MM.1S (cell line): ENCODE data around the gene SDC1.

Experiments
- DNase-seq: peaks from one replicate; pipeline ENCODE4 v3.0.0-alpha.2; 2015
- H2AFZ ChIP-seq: fragments of 300-600 bp; sonication (generic); 2 replicates; pipeline ENCODE4 v1.6.0; 2016; ENCODE audit warnings: antibody characterized with exemption, low read length
- H3F3A ChIP-seq: fragments of 300-600 bp; sonication (generic); 2 replicates; pipeline ENCODE4 v1.6.1; 2016; ENCODE audit warnings: mild to moderate bottlenecking, antibody characterized with exemption, low read length, moderate library complexity, mixed read lengths; ENCODE audit not compliant: insufficient read depth
- H3K27ac ChIP-seq: fragments of 300-600 bp; sonication (generic); 2 replicates; pipeline ENCODE4 v1.5.1; 2016; ENCODE audit warnings: mild to moderate bottlenecking, low read length
- H3K27me3 ChIP-seq: fragments of 300-600 bp; sonication (generic); replicated peaks from 2 replicates; pipeline ENCODE4 v1.6.0; 2016; ENCODE audit warnings: low read length; ENCODE audit not compliant: insufficient read depth
- H3K36me3 ChIP-seq: fragments of 300-600 bp; sonication (generic); replicated peaks from 2 replicates; pipeline ENCODE4 v1.6.1; 2016; ENCODE audit warnings: mild to moderate bottlenecking, low read length, mixed read lengths; ENCODE audit not compliant: insufficient read depth
- H3K4me1 ChIP-seq: fragments of 300-600 bp; sonication (generic); 2 replicates; pipeline ENCODE4 v1.6.1; 2016; ENCODE audit warnings: low read length, mixed read lengths
- H3K4me2 ChIP-seq: fragments of 300-600 bp; sonication (generic); 2 replicates; pipeline ENCODE4 v1.6.0; 2016; ENCODE audit warnings: low read depth, low read length
- H3K4me3 ChIP-seq: fragments of 300-600 bp; sonication (generic); 2 replicates; pipeline ENCODE4 v1.5.1; 2016; ENCODE audit warnings: low read length, mixed read lengths
- H3K79me2 ChIP-seq: fragments of 300-600 bp; sonication (generic); 2 replicates; pipeline ENCODE4 v1.6.1; 2016; ENCODE audit warnings: mixed run types, low read length, mixed read lengths
- H3K9ac ChIP-seq: fragments of 300-600 bp; sonication (generic); 2 replicates; pipeline ENCODE4 v1.6.1; 2016; ENCODE audit warnings: low read length, mixed read lengths
- H3K9me2 ChIP-seq: fragments of 300-600 bp; sonication (generic); replicated peaks from 2 replicates; pipeline ENCODE4 v1.6.1; 2016; ENCODE audit warnings: mild to moderate bottlenecking, low read length, mixed read lengths; ENCODE audit not compliant: insufficient read depth
- H3K9me3 ChIP-seq: fragments of 300-600 bp; sonication (generic); replicated peaks from 2 replicates; pipeline ENCODE4 v1.6.1; 2016; ENCODE audit warnings: mild to moderate bottlenecking, low read length, mixed read lengths; ENCODE audit not compliant: insufficient read depth
- H4K20me1 ChIP-seq: fragments of 300-600 bp; sonication (generic); 2 replicates; pipeline ENCODE4 v1.6.1; 2016; ENCODE audit warnings: mild to moderate bottlenecking, low read length, moderate library complexity, mixed read lengths; ENCODE audit not compliant: insufficient read depth
- EZH2 ChIP-seq: fragments of 300-600 bp; sonication (generic); optimal IDR thresholded peaks from 2 replicates; pipeline ENCODE3; 2017; ENCODE audit warnings: low read depth, mild to moderate bottlenecking, antibody characterized with exemption, low read length, mixed read lengths
- EZH2phosphoT487 ChIP-seq: fragments of 300-600 bp; sonication (generic); IDR thresholded peaks from 2 replicates; pipeline ENCODE4 v1.6.1; 2018; ENCODE audit warnings: antibody characterized with exemption, low read length
- TF ChIP-seq, protein P1 (sequence below): fragments of 300-600 bp; sonication (generic); IDR thresholded peaks from 2 replicates; pipeline ENCODE4 v1.5.1; 2016; ENCODE audit warnings: antibody characterized with exemption, low read length, mixed read lengths

Gene SDC1

DNA sequence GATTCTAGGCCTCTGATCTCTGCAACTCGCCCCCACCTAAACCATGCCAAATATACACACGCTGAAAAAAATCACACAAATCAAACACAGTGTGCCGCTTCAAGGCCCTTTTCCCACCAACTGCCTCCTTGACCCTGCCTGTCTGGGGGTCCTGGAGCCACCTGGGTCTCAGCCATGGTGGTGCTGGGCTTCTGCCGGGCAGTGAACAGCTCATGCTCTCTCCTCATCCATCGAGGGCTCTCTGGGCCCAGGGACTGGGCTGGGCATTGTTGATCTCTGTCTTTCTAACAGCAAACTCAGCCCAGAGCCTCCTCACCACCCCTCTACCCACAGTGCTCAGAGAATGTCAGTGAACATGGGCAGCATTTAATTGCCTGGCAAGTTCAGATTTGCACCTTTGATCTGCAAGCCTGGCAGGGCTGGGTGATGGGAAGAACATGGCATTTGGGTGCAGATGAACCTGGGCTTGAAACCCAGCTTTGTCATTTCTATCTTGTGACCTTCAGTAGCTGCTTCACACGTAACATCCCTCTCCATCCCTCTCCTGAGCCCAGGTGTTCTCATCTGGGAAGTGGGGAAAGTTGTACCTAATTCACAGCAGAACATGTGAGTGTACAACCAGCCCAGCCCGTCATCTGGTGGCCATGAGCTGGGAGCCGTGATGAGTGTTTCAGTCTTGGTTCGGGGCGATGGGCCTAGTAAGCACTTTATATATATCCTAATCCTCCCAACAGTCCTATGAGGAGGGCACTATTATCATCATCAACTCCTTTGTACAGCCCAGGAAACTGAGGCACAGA is 46.1 kb downstream of the SDC1 start:
- no peaks in the 10 kb centered on the region for H3K79me2 ChIP-seq
- H3K4me2 ChIP-seq: no peak overlapping the region
- H3K27me3 ChIP-seq: no peaks in the 10 kb centered on the region
- no peak for DNase-seq
- no peaks in the 10 kb centered on the region for H3K9me2 ChIP-seq
- no peak overlapping the region for H3K27ac ChIP-seq
- H4K20me1 ChIP-seq: no peaks in the 10 kb centered on the region
- no peak overlapping the region for H3K4me3 ChIP-seq
- no peak overlapping the region for H3K9ac ChIP-seq
- no peaks in the 10 kb centered on the region for H3F3A ChIP-seq
- TF ChIP-seq, protein P1, sequence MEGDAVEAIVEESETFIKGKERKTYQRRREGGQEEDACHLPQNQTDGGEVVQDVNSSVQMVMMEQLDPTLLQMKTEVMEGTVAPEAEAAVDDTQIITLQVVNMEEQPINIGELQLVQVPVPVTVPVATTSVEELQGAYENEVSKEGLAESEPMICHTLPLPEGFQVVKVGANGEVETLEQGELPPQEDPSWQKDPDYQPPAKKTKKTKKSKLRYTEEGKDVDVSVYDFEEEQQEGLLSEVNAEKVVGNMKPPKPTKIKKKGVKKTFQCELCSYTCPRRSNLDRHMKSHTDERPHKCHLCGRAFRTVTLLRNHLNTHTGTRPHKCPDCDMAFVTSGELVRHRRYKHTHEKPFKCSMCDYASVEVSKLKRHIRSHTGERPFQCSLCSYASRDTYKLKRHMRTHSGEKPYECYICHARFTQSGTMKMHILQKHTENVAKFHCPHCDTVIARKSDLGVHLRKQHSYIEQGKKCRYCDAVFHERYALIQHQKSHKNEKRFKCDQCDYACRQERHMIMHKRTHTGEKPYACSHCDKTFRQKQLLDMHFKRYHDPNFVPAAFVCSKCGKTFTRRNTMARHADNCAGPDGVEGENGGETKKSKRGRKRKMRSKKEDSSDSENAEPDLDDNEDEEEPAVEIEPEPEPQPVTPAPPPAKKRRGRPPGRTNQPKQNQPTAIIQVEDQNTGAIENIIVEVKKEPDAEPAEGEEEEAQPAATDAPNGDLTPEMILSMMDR: no peak
- TF ChIP-seq EZH2 (no peak), EZH2phosphoT487 (no peak)
- H3K9me3 ChIP-seq: no peaks in the 10 kb centered on the region
- no peaks in the 10 kb centered on the region for H3K36me3 ChIP-seq
- H3K4me1 ChIP-seq: no peaks in the 10 kb centered on the region
- no peak overlapping the region for H2AFZ ChIP-seq

DNA sequence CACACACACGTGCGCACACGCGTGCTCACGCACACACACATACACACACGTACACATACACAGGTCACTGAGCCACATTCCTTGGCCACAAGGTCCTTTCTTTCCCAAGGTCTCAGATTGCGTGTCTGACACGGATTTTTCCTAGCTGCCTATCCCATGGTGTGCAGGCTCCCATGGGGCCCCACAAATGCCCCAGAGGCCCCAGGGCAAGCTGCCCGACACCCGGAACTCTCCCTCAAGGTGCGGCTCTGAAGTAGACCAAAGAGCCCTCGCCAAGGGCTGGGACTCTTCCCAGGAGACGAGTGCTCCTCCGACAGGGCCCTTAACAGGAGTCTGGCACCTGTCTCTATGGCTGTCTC is 46.7 kb downstream of the SDC1 start:
- TF ChIP-seq EZH2phosphoT487: no peak
- TF ChIP-seq, protein P1: no peak
- Histone ChIP-seq H3F3A (no peaks in the 10 kb centered on the region), H3K4me3 (no peak overlapping the region), H3K9me3 (no peaks in the 10 kb centered on the region), H3K4me2 (no peak overlapping the region), H3K27me3 (no peaks in the 10 kb centered on the region), H4K20me1 (no peaks in the 10 kb centered on the region), H3K27ac (no peak overlapping the region), H2AFZ (no peak overlapping the region), H3K36me3 (no peaks in the 10 kb centered on the region), H3K9me2 (no peaks in the 10 kb centered on the region), H3K9ac (no peak overlapping the region), H3K4me1 (no peaks in the 10 kb centered on the region), H3K79me2 (no peaks in the 10 kb centered on the region)
- no peak for DNase-seq

DNA sequence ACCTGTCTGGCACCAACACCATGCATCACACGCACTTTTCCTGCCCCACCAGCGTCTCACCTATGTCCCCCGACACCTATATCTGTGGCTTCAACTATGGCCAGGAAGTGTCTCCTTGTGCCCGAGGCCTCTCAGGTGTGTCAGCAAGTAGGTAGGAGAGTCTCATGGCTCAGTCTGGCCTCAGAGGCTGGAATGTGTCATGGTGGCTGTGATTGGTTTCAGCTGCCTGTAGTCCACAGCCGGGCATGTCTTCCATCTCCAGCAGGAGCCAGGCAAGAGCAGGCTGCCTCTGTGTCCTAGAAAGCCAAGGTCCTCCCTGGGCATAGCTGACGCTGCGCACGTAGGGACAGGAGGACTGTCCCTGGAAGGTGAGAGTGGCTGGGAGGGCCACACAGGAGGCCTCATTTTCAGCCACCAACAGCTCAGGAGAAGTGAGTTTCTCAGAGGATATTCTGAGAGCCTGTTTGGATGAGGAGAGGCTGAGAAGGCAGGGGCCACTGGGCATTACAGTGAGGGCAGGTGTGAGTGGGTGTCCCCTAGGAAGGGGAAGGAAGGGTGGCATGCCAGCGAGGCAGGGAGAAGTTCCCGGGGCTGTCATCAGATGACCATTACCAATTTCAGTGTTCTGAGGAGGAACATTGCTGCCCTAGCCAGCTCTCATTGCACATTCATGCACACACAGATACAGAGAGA is 47.2 kb downstream of the SDC1 start:
- H3K9me2 ChIP-seq: no peaks in the 10 kb centered on the region
- no peaks in the 10 kb centered on the region for H3K4me1 ChIP-seq
- no peak overlapping the region for H2AFZ ChIP-seq
- H4K20me1 ChIP-seq: no peaks in the 10 kb centered on the region
- no peaks in the 10 kb centered on the region for H3K36me3 ChIP-seq
- H3K4me3 ChIP-seq: no peak overlapping the region
- no peaks in the 10 kb centered on the region for H3K79me2 ChIP-seq
- TF ChIP-seq, protein P1: no peak
- TF ChIP-seq EZH2phosphoT487 (no peak), EZH2 (no peak)
- no peak overlapping the region for H3K27ac ChIP-seq
- no peak overlapping the region for H3K4me2 ChIP-seq
- H3K9me3 ChIP-seq: no peaks in the 10 kb centered on the region
- no peak overlapping the region for H3K9ac ChIP-seq
- H3K27me3 ChIP-seq: no peaks in the 10 kb centered on the region
- H3F3A ChIP-seq: no peaks in the 10 kb centered on the region
- DNase-seq: no peak
